Activated CD8-positive, alpha-beta memory T cell treated with anti-CD3 and anti-CD28 coated beads, Interleukin-2, amount 50 U/mL, for 24 hours (primary cell): ENCODE measurements around the gene RGS18.
"Not testable (repeated sequence)": the region's sequence is repeated elsewhere in the genome, so short reads cannot be mapped to it uniquely, and the experiment has no call there.

Experiments
- DNase-seq: peaks from one replicate; pipeline ENCODE4 v3.0.0-alpha.2; 2020; ENCODE audit errors: extremely low read depth

The RGS18 gene

DNA sequence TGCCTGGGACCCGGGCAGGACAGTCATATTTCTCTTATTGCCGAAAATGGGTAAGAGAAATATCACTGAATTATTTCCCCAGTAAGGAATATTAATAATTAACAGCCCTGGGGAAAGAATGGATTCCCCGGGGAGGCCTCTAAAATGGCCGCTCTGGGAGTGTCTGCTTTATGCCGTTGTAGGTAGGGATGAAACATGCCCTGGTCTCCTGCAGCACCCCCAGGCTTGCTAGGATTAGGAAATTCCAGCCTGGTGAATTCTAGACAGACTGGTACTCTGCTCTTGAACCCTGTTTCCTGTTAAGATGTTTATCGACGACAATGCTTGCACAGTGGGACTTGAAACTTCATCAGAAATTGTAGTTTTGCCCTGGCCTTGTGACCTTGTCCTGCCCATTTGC lies 6.7 kb downstream of the RGS18 start:
- not testable (repeated sequence) for DNase-seq

- DNase-seq: no peak
These were observed 8.7 kb downstream of the RGS18 start for GRCh38 chr1:192167011-192167410.

DNA sequence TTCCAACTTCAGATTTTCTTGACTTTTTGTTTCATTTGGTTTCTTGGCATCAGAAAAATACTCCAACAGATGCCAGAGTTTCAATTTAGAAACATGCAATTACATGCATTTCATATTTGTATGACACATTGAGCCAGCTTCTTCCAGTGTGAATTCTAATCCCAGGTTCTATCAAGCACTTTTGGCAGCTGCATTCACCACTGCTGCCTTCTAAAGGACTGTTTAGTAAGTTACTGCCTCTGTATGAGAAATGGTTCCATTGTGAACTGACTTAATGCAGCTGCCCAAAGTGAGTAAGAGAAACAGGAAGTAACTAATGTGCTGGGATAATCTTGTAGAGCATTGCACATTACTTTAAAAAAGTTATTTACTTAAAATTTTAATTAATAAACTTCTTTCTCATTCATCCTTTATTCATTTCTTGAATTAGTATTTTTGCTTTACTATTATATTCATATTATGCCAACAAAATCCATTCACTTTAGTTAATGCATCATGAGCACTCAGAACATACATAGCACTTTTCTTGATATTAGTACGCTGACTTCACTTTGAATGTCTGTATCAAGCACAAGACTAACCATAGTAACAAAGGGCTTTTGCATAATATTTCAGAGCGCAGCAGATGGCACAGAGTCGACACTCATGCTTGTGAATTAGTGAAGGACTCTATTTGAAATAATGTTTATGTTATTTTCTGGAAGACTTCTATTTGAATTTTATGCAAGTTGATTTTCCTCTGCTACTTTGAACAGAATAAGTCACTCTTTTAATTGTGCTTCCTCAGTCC lies 9.8 kb downstream of the RGS18 start:
- no peak for DNase-seq

DNA sequence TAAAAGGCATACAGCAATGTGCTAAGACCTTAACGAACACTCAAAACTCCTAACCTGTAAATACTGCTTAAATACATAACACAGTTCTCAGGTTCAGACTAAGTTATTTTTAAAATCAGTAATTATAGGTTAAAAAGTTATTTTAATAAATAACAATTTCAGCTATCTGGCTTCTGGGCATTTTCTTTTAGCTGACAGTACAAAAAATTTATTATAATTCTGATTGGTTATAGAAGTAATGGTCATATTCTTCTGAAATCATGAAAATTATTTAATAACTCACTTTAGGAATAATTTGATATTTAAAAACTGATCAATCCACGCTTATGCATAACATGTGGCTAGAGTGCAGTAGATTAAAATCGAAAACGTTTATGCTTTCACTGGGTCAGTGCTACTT lies 10.7 kb downstream of the RGS18 start:
- DNase-seq: no peak

GRCh38 chr1:192170196-192170984 lies 12.1 kb downstream of the RGS18 start:
- no peak for DNase-seq

GRCh38 chr1:192171123-192171522 lies 12.9 kb downstream of the RGS18 start:
- no peak for DNase-seq

GRCh38 chr1:192175971-192176370 lies 17.7 kb downstream of the RGS18 start:
- no peak for DNase-seq

DNA sequence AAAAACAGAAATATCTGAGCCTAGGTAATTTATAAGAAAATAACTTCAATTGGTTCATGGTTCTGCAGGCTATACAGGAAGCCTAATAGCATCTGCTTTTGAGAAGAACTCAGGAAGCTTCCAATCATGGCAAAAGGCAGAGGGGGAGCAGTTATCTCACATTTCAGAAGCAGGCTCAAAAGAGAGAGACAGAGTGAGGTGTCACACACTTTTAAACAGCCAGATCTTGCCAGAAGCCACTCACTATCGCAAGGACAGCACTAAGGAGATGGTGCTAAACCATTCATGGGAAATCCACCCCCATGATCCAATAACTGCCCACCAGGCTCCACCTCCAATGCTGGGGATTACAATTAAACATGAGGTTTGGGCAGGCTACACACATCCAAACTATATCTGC lies 25.5 kb downstream of the RGS18 start:
- no peak for DNase-seq

DNA sequence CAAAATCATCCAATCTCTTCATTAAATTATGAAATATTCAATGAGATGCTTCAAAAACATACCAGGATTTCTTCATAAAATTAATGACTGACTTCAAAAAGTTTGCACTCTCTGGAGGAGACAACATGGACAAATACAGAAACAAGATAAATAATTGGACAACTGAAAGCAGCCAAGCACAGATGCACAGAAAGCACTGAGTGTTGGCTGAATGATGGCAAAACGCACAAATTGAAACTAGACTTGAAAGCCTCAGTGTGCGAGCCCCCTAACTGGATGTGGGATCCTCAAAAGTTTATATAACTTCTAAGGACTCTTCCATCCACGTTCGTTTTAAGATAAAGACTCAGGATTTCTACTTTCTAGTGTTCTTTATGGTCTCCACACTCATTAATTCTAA lies 27.9 kb downstream of the RGS18 start:
- DNase-seq: no peak

DNA sequence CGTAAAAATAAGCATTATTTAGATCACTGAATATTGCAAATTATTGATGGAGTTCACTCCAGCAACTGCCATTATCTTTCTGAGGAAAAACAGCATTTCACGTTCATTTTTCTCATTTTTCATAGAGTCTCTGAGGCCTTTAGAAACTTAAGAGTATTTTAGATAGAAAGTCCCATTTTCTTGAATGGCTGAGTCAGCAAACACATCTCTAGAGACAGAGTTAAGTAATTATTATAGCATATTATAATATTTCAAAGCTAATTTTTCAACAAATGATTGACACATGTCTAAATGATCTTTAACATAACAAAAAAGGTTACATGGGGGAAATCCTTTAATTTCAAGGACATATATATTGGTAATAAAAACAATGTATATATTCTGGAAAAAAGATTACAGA lies 31.8 kb downstream of the RGS18 start:
- no peak for DNase-seq

DNA sequence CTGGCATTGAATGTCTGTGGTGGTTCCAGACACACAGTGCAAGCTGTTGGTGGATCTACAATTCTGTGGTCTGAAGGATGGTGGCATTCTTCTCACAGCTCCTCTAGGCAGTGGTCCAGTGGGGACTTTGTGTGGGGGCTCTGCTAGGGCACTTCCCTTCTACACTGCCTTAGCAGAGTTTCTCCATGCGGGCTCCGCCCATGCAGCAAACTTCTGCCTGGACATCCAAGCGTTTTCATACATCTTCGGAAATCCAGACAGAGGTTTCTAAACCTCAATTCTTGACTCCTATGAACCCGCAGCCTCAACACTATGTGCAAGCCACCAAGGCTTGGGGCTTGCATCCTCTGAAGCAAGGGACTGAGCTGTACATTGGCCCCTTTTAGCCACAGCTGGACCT lies 43.0 kb downstream of the RGS18 start:
- DNase-seq: no peak

DNA sequence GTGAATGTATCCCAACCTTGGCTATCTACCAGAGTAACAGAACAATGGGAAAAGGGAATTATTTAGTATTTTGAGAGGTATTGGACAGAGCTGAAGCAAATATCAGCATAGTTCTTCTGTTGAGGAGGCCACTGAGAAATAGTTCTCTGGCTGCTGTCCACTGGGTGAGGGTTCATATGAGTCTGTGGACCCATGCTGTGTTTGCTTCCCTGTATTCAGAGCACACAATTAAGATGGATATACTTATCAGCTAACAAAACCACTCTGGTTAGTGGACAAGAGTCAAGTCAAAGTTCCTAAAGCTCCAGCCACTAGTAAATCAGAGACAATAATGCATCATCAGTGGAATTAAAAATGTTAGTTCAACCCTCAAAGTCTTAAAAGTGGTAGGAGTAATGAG lies 66.1 kb downstream of the RGS18 start:
- no peak for DNase-seq

GRCh38 chr1:192224846-192225245 lies 66.6 kb downstream of the RGS18 start:
- no peak for DNase-seq

- no peak for DNase-seq
These were observed 67.0 kb downstream of the RGS18 start for GRCh38 chr1:192225266-192225665.

- DNase-seq: no peak
These were observed 67.4 kb downstream of the RGS18 start for GRCh38 chr1:192225703-192226102.

- DNase-seq: no peak
These were observed 69.1 kb downstream of the RGS18 start for GRCh38 chr1:192227330-192227729.

GRCh38 chr1:192227980-192228379 lies 69.7 kb downstream of the RGS18 start:
- not testable (repeated sequence) for DNase-seq

DNA sequence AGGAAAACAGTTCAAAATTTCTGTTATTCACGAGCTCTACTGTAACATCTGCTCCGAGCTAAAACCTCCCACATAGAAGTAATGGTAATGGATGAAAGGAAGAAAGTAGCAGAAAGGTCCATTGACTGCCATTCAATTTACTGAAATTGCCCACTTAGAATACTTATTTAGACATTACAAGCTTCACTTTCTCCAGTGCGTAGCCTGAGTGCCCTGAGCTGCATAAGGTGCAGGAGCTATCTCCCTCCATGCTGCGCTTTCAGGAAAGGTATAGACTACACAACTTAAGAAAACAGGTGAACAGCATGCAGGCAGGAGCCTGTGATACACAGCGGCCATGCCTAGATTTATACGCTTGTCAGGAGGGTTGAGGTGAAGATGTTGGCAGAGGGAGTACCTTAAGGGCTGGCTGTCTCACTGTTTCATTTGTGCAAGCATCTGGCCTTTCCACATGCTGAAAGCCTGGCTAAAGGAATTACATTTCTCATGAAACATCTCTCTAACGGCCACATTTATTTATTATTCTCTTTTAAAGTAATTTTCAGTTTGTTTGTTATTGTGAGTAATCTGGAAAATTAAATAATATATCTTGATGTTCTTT lies 74.7 kb downstream of the RGS18 start:
- DNase-seq: no peak

GRCh38 chr1:192235127-192235526 lies 76.9 kb downstream of the RGS18 start:
- no peak for DNase-seq
